OCI-M1 (cell line): ENCODE measurements around the gene SESN2.

ENCODE experiments used
- DNase-seq: peaks from one replicate; lab custom pipeline; 2025; lab: John Stamatoyannopoulos, UW

The SESN2 gene

GRCh38 chr1:28249866-28250295 is 9.4 kb upstream of the SESN2 start:
- no peak for DNase-seq

- peak; percentile 65 for DNase-seq
Measured at GRCh38 chr1:28256197-28256827, 3.0 kb upstream of the SESN2 start.

GRCh38 chr1:28257736-28258135 is 1.6 kb upstream of the SESN2 start:
- no peak for DNase-seq

GRCh38 chr1:28258628-28259251 is 578 bp upstream of the SESN2 start:
- DNase-seq = peak; percentile 52

- DNase-seq = peak; percentile 55
Measured at GRCh38 chr1:28259934-28260802, 850 bp downstream of the SESN2 start.

GRCh38 chr1:28260803-28261174 is 1.5 kb downstream of the SESN2 start:
- no peak for DNase-seq

GRCh38 chr1:28264897-28265296 is 5.6 kb downstream of the SESN2 start:
- no peak for DNase-seq

GRCh38 chr1:28265577-28265976 is 6.3 kb downstream of the SESN2 start:
- no peak for DNase-seq

- DNase-seq = peak; percentile 66
Measured at GRCh38 chr1:28266920-28267322, 7.6 kb downstream of the SESN2 start.

- no peak for DNase-seq
Measured at GRCh38 chr1:28267633-28268032, 8.3 kb downstream of the SESN2 start.

GRCh38 chr1:28269529-28269928 is 10.2 kb downstream of the SESN2 start:
- DNase-seq = no peak

GRCh38 chr1:28272215-28272852 is 13.0 kb downstream of the SESN2 start:
- DNase-seq = no peak

GRCh38 chr1:28273216-28273860 is 14.0 kb downstream of the SESN2 start:
- no peak for DNase-seq

GRCh38 chr1:28278763-28279162 is 19.4 kb downstream of the SESN2 start:
- DNase-seq = peak; percentile 38

GRCh38 chr1:28279721-28280120 is 20.4 kb downstream of the SESN2 start:
- no peak for DNase-seq

- DNase-seq = no peak
Measured at GRCh38 chr1:28280501-28280900, 21.2 kb downstream of the SESN2 start.

GRCh38 chr1:28280977-28281381 is 21.7 kb downstream of the SESN2 start:
- DNase-seq = no peak

GRCh38 chr1:28281608-28282425 is 22.5 kb downstream of the SESN2 start:
- no peak for DNase-seq

GRCh38 chr1:28282426-28283407 is 23.4 kb downstream of the SESN2 start:
- DNase-seq = peak; percentile 36

- DNase-seq = peak; percentile 34
Measured at GRCh38 chr1:28286111-28286510, 26.8 kb downstream of the SESN2 start.
